ENCODE measurements around the gene DPM3. TPM values are rescaled to one million over a fixed set of nuclear protein-coding genes. Genes with fewer than 3 reads are reported as not detected.

The DPM3 gene
- total RNA-seq, 4 donors from 2014 or later: 32.5 to 70.8 (median 58.5) TPM

DNA sequence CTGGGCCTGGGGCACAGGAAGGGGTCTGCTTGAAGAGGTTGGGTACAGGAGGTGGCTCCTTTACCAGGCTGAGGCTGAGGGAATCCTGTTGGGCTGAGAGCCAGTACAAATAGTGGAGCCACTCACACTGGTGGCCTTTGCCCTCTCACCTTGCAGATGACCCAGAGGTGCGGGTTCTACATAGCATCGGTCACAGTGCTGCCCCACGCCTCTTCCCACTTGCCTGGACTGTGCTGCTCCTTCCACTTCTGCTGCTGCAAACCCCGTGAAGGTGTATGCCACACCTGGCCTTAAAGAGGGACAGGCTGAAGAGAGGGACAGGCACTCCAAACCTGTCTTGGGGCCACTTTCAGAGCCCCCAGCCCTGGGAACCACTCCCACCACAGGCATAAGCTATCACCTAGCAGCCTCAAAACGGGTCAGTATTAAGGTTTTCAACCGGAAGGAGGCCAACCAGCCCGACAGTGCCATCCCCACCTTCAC lies 6.5 kb downstream of the DPM3 start:
- ATAC-seq (ENCODE audit: low FRiP score) (no peak), DNase-seq (ENCODE audit: low spot score) (no peak)
- TF ChIP-seq, protein P1, sequence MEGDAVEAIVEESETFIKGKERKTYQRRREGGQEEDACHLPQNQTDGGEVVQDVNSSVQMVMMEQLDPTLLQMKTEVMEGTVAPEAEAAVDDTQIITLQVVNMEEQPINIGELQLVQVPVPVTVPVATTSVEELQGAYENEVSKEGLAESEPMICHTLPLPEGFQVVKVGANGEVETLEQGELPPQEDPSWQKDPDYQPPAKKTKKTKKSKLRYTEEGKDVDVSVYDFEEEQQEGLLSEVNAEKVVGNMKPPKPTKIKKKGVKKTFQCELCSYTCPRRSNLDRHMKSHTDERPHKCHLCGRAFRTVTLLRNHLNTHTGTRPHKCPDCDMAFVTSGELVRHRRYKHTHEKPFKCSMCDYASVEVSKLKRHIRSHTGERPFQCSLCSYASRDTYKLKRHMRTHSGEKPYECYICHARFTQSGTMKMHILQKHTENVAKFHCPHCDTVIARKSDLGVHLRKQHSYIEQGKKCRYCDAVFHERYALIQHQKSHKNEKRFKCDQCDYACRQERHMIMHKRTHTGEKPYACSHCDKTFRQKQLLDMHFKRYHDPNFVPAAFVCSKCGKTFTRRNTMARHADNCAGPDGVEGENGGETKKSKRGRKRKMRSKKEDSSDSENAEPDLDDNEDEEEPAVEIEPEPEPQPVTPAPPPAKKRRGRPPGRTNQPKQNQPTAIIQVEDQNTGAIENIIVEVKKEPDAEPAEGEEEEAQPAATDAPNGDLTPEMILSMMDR (IDR thresholded peaks at IDR 0.05): no peak

GRCh38 chr1:155131856-155132255 lies 8.5 kb downstream of the DPM3 start:
- TF ChIP-seq, protein P1 (IDR thresholded peaks at IDR 0.05): no peak
- DNase-seq (ENCODE audit: low spot score) (no peak), ATAC-seq (ENCODE audit: low FRiP score) (no peak)

DNA sequence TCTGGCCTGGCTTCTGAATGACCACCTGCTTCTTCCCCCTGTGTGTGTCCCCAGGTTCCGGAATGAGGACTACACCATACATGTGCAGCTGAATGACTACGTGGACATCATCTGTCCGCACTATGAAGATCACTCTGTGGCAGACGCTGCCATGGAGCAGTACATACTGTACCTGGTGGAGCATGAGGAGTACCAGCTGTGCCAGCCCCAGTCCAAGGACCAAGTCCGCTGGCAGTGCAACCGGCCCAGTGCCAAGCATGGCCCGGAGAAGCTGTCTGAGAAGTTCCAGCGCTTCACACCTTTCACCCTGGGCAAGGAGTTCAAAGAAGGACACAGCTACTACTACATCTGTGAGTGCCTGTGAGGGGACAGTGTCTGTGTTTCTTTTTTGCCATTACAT lies 9.0 kb downstream of the DPM3 start:
- TF ChIP-seq, protein P1 (IDR thresholded peaks at IDR 0.05): no peak
- ATAC-seq (ENCODE audit: low FRiP score): no peak
- no peak for DNase-seq (ENCODE audit: low spot score)

- no peak for DNase-seq (ENCODE audit: low spot score)
- no peak for ATAC-seq (ENCODE audit: low FRiP score)
- TF ChIP-seq, protein P1 (IDR thresholded peaks at IDR 0.05): no peak
These were observed 9.9 kb downstream of the DPM3 start for GRCh38 chr1:155130272-155131006.

DNA sequence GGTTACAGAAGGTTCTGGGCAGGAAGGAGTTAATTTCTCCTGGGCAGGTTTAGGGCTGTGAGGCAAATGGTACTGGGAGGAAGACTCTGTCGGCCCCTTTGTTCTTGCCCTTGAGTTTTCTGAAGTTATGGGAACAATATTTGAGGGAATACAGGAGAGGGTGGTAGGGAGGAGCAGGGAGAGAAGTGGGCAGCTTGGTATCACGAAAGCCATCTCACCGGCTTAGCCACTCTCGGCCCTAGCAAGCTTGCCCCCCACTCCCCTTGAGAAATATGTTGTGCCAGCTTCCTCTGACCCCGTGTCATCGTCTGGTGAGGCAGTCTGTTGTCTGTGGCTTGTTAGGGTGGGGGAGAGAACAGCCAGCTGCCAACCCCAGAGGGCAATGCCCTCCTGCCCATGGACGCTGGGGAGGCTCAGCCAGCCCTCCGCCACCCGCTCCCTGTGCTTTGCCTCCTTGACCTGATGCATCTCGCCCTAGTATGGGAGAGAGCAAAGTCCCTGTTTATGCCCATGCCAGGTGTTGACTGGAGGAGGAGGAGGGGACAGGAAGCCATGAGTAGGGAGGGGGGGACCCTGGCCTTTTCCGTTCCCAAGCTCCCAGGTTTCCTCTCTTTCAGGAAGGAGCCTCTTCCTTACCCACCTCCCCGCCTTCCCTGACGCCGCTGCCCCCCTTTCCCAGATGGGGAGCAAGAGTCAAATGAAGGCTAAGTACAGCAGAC lies 11.4 kb downstream of the DPM3 start:
- ATAC-seq (ENCODE audit: low FRiP score) (no peak), DNase-seq (ENCODE audit: low spot score) (no peak)

DNA sequence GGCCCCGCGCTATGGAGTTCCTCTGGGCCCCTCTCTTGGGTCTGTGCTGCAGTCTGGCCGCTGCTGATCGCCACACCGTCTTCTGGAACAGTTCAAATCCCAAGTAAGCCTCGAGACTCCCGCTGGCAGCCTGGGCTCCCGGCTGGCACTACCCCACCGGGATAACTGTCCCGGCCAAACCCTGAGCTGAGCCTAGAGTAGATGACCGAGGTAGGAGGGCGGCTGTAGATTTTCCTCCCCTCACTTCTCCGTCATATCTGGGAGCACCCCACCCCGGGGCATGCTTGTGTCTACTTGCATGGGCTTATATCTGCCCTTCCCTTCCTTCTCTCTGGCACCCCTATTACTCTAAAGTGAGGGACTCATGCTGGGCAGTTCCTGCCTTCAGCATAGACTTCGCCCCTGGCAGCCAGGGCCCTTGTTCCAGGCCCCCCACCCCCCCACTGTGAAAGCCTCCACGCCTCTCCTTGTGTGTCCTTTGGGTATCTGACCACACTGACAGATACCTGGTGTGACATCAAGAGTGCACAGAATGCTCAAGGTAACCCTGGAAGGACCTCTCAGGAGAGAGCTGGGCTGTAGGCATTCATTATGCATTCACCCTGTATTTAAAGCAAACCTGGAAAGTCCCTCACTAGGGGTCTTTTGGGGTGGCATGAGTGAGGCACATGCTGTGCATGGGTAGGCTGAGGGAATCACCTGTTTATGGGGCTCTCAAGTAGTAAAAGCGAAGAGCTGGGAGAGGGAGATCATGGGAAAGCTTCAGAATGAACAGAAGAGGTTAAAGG lies 12.2 kb downstream of the DPM3 start:
- ATAC-seq (ENCODE audit: low FRiP score) (no peak), DNase-seq (ENCODE audit: low spot score) (no peak)
- TF ChIP-seq, protein P1 (IDR thresholded peaks at IDR 0.05): no peak

More for the DNA sequence above, 11.4 kb downstream of the DPM3 start:
- TF ChIP-seq, protein P1 (IDR thresholded peaks at IDR 0.05): no peak
